ENCODE measurements around the gene PLXNA2.

The PLXNA2 gene

DNA sequence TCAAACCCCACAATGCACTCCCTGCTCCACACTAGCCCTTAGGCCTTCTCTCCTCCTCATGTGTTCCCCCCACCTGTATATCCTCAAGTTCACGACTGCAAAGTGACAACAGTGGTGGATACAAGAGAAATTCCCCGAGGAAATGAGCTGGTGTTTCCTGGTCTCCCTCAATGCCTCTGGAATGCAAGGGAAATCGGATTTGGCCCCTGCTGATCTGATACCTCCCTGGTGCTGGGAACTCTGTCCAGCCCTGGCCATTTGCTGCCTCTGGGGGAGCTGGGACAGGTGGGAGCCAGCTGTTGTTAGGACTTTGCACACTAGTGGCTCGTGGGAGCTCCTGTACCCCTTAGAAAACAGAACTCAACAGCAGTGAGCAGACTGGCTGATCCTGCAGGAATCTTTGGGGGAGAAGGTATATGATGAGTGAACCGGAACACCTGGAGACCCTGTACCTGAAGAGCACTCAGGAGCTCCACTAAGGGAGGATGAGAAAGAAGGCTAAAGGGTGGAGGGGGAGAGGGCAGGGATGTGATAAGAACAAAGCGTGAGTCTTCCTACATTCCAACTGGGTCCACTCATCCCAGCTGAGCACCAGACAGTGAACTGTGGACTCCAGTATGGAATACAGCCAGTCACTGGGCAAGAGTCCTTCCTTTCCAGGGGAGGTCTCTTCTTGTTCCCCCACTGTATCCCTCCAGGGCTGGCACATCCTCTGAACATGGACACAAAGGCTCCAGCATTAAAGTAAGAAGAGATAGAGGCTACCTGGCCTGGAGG lies 69.3 kb downstream of the PLXNA2 start:
- H3K36me3 ChIP-seq (ENCODE audit: control insufficient read depth, insufficient read depth, low read length), result no peaks in the 10 kb centered on the region
- H3K27ac ChIP-seq (ENCODE audit: low read depth, low read length), result no peak overlapping the region
- H3K4me1 ChIP-seq (ENCODE audit: control insufficient read depth, insufficient read depth, low read length), result peaks cover 3% of the 10 kb centered on the region
- H3K9ac ChIP-seq (ENCODE audit: low read length), result no peak overlapping the region
- H3K4me3 ChIP-seq (ENCODE audit: low read length), result no peak overlapping the region
- no peaks in the 10 kb centered on the region for H3K27me3 ChIP-seq (ENCODE audit: control insufficient read depth, insufficient read depth, low read length)

DNA sequence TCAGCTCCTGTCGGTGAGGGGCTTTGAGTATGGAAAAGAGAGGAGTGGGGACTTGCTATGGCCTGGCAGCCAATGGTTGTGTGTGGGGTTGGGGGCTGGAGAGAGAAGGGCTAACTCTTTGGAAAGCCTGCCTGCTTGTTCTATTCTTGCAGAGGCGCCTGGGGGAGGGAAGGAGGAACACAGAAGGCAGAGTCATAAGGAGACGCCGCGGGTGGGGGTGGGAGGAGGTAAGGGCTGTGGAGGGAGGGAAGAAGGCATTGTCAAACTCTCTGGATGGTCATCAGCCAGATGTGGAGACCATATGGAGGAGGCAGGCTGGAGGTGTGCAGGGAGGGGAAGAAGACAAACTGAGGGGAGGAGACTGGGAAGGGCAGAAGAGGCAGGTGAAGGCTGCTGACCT lies 70.0 kb downstream of the PLXNA2 start:
- Histone ChIP-seq H3K27me3 (ENCODE audit: control insufficient read depth, insufficient read depth, low read length) (no peaks in the 10 kb centered on the region), H3K9ac (ENCODE audit: low read length) (no peak overlapping the region), H3K27ac (ENCODE audit: low read depth, low read length) (no peak overlapping the region), H3K36me3 (ENCODE audit: control insufficient read depth, insufficient read depth, low read length) (no peaks in the 10 kb centered on the region), H3K4me1 (ENCODE audit: control insufficient read depth, insufficient read depth, low read length) (no peaks in the 10 kb centered on the region), H3K4me3 (ENCODE audit: low read length) (no peak overlapping the region)

DNA sequence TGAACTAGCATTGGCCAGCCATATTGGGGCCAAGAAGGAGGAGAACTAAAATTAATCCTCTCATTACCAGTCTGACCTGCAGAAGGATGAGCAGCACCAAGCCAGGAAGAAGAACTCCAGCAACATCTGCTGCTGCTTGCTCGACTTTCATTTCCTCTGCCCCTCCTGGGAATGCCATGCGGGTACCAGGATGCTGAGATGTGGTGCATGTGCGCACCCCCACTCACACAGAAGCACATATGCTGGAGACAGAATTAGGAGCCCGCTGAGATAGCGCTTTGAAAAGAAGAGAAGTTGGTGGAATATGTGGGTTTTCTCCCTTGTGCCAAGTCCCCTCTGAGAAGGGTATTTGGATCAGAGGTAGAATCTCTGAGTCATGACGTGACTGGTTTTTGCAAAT lies 70.4 kb downstream of the PLXNA2 start:
- no peaks in the 10 kb centered on the region for H3K36me3 ChIP-seq (ENCODE audit: control insufficient read depth, insufficient read depth, low read length)
- H3K4me3 ChIP-seq (ENCODE audit: low read length), result no peak overlapping the region
- no peak overlapping the region for H3K9ac ChIP-seq (ENCODE audit: low read length)
- H3K27ac ChIP-seq (ENCODE audit: low read depth, low read length), result no peak overlapping the region
- H3K4me1 ChIP-seq (ENCODE audit: control insufficient read depth, insufficient read depth, low read length), result no peaks in the 10 kb centered on the region
- no peaks in the 10 kb centered on the region for H3K27me3 ChIP-seq (ENCODE audit: control insufficient read depth, insufficient read depth, low read length)

DNA sequence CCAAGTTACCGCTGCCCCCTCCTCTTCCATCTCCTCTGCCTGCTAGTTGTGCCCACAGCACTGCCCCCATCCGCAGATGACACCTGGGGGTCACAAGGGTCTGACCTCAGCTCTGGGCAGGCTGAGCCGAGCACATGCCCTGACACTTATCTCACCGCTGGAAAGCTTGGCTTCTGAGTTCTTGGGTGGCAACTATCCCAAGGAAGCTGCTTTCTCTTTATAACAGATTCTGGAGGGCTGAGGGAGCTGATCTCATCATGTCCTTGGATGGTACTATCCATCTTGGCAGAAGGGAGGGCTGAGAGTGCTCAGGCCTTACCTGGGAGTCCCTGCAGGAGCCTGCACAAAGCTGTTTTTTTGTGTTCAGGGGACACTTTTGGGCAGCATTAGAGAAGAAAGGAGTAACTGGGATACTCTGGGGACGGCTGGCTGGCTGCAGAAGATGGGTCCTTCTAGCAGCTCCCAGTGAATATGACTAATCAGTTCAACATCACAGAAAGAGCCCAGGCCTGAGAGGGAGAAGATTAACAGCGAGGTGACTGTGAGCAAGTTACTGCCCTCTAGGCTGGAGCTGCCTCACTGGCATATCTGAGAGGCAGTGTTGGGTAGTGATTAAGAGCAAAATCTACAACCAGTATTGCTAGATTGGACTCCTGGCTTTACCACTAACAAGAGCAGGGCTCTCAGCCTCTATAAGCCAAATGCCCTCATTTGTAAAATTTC lies 71.6 kb downstream of the PLXNA2 start:
- H3K9ac ChIP-seq (ENCODE audit: low read length), result no peak overlapping the region
- H3K4me1 ChIP-seq (ENCODE audit: control insufficient read depth, insufficient read depth, low read length), result no peaks in the 10 kb centered on the region
- H3K4me3 ChIP-seq (ENCODE audit: low read length), result no peak overlapping the region
- no peaks in the 10 kb centered on the region for H3K27me3 ChIP-seq (ENCODE audit: control insufficient read depth, insufficient read depth, low read length)
- no peak overlapping the region for H3K27ac ChIP-seq (ENCODE audit: low read depth, low read length)
- no peaks in the 10 kb centered on the region for H3K36me3 ChIP-seq (ENCODE audit: control insufficient read depth, insufficient read depth, low read length)

DNA sequence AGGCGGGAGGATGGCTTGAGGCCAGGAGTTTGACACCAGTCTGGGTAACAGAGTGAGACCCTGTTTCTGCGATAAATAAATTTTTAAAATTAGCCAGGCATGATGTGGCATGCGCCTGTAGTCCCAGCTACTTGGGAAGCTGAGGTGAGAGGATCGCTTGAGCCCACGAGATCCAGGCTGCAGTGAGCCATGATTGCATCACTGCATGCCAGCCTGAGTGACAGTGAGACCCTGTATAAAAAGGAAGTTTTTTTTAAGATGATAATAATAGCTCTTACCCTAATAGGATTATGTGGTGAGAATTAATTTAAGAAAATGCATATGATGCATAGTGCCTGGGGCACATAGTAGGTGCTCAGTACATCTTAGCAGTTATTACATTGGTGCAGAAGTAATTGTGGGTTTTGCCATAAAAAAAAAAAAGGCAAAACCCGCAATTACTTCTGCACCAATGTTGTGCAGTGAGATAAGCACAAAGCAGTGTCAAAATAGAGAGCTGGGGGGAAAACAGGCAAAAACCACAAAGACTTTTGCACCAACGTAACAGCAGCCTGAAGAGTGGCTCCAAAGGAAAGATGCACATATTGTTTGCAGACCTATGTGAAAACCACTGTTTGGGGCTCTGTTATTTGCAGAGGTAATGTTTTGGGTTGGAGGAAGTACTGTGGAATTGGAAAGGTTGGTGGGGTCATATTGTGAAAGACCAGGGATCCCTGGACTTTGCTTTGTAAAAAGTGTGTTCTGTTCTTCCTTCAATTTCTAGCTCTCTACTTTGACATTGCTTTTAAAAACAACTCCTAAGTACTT lies 72.4 kb downstream of the PLXNA2 start:
- Histone ChIP-seq H3K27me3 (ENCODE audit: control insufficient read depth, insufficient read depth, low read length) (no peaks in the 10 kb centered on the region), H3K9ac (ENCODE audit: low read length) (no peak overlapping the region), H3K27ac (ENCODE audit: low read depth, low read length) (no peak overlapping the region), H3K4me3 (ENCODE audit: low read length) (no peak overlapping the region), H3K4me1 (ENCODE audit: control insufficient read depth, insufficient read depth, low read length) (no peaks in the 10 kb centered on the region), H3K36me3 (ENCODE audit: control insufficient read depth, insufficient read depth, low read length) (no peaks in the 10 kb centered on the region)

DNA sequence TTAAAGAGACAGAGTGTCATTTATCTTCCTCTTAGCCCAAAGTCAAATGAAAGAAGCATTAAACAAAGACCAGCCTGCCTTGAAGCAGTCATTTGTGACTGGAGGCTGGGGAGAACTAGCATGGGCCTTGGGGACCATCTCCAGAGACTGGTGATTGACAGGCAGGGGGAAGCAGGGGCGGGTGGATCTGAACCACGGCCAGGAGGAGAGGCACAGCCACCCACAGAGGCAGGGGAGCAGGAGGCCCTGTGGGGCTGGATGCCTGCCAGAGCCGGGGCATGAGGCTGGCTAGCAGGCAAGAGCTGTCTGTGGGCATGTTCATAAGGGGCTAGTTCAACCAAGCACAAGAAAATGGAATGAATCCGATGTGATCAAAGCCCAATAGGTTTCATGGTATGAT lies 73.9 kb downstream of the PLXNA2 start:
- Histone ChIP-seq H3K27me3 (ENCODE audit: control insufficient read depth, insufficient read depth, low read length) (no peaks in the 10 kb centered on the region), H3K27ac (ENCODE audit: low read depth, low read length) (no peak overlapping the region), H3K4me1 (ENCODE audit: control insufficient read depth, insufficient read depth, low read length) (no peaks in the 10 kb centered on the region), H3K9ac (ENCODE audit: low read length) (no peak overlapping the region), H3K36me3 (ENCODE audit: control insufficient read depth, insufficient read depth, low read length) (no peaks in the 10 kb centered on the region), H3K4me3 (ENCODE audit: low read length) (no peak overlapping the region)

DNA sequence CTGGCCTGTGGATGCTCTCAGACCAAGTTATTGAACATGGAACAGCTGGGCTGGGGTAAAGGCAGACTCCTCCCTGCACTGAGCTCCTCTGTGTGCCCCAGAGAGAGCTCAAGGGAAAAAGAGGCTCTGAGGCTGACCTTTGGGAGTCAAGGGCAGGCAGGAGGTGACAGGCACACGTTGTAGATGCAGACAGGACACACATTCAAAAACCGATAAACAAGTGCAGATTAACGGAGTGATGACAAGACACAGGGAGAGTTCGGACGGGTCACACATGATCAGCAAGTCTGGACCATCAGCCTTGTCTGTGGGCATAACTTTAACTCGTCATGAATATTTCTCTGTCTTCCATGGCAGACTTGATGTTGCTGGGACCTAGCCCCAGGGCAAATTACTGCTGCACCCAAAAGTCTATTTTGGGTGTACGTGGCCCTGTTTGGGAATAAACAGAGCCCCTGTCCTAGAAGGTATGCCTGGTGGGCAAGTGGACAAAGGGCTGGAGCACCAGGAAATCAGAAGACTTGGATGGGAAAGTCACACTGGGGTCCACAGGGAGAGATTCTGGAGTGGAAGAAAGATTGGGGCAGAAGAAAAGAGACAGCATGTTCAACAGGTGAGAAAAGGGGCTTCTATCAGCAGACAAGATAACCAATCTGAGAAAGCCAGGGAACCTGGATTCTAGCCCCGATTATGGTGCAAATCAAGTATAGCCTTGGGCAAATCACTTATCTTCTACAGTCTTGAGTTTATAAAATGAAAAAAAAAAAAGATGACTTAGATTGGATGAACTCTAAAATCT lies 74.9 kb downstream of the PLXNA2 start:
- Histone ChIP-seq H3K36me3 (ENCODE audit: control insufficient read depth, insufficient read depth, low read length) (no peaks in the 10 kb centered on the region), H3K27ac (ENCODE audit: low read depth, low read length) (no peak overlapping the region), H3K4me1 (ENCODE audit: control insufficient read depth, insufficient read depth, low read length) (no peaks in the 10 kb centered on the region), H3K27me3 (ENCODE audit: control insufficient read depth, insufficient read depth, low read length) (no peaks in the 10 kb centered on the region), H3K4me3 (ENCODE audit: low read length) (no peak overlapping the region), H3K9ac (ENCODE audit: low read length) (no peak overlapping the region)

DNA sequence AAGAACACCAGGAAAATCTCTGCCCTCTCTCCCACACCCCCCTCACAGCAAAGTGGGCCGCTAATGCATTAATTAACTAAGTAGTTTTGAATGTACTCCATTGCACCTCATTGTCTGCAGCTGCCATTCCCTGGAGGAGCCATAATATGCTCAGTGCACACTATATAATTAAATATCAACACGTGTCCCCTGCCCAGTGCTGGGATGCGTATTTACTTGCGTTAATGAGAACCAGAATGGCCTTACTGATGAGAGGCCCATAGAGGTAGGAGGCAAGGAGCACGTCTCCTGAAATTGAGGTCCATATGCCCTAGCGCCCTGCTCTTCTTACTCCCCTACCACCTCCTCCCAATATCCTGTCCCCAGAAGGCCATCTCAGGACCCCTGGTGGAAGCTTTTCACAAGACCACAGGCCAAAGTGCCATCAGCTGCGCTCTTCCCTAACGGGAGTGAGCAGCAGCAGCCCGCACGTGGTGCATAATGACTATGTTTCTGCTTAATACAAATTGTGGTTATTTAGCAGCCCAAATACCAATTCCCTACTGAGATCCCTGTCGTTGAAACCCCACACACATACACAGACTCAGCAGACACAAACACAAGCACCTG lies 76.8 kb downstream of the PLXNA2 start:
- no peaks in the 10 kb centered on the region for H3K36me3 ChIP-seq (ENCODE audit: control insufficient read depth, insufficient read depth, low read length)
- H3K27ac ChIP-seq (ENCODE audit: low read depth, low read length), result no peak overlapping the region
- no peak overlapping the region for H3K4me3 ChIP-seq (ENCODE audit: low read length)
- no peak overlapping the region for H3K9ac ChIP-seq (ENCODE audit: low read length)
- H3K4me1 ChIP-seq (ENCODE audit: control insufficient read depth, insufficient read depth, low read length), result peaks cover 5% of the 10 kb centered on the region
- no peaks in the 10 kb centered on the region for H3K27me3 ChIP-seq (ENCODE audit: control insufficient read depth, insufficient read depth, low read length)

DNA sequence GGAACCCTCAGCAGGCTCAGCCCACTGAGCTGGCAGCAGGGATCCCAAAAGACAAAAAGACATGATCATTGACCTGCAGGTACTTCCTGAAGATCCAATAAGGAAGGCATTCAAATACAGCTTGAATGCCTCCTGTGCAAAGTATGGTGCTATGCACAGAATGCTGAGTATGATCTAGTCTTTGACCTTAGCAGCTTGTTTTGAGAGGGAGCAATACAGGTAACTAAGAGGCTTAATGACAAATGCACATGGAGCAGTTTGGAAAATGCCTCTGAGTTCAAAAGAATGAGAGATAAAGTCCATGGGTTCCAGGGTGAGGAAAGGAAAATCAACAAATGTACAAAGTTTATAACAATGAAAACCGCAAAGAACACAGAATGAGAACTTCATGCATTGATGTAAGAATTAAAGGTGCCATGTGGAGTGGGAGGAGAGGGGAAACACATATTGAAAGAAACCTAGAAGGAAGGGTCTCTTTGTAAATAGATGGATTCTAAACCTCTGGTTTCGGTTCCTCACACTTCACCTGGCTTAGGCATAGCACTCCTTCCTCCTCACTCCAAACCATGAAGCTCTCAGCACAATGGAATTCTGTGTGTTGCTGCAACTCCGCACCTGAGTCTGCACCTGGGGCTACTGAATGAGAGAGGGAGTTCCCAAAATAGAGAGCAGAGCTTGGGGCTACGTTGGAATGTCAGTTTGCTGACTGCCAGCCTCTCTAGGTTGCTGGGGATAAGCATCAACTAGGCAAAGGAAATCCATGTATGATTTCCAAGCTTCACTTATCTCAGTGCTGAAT lies 77.6 kb downstream of the PLXNA2 start:
- H3K27me3 ChIP-seq (ENCODE audit: control insufficient read depth, insufficient read depth, low read length), result no peaks in the 10 kb centered on the region
- H3K4me3 ChIP-seq (ENCODE audit: low read length), result no peak overlapping the region
- no peak overlapping the region for H3K9ac ChIP-seq (ENCODE audit: low read length)
- no peaks in the 10 kb centered on the region for H3K36me3 ChIP-seq (ENCODE audit: control insufficient read depth, insufficient read depth, low read length)
- peaks cover 12% of the 10 kb centered on the region for H3K4me1 ChIP-seq (ENCODE audit: control insufficient read depth, insufficient read depth, low read length)
- H3K27ac ChIP-seq (ENCODE audit: low read depth, low read length), result no peak overlapping the region

DNA sequence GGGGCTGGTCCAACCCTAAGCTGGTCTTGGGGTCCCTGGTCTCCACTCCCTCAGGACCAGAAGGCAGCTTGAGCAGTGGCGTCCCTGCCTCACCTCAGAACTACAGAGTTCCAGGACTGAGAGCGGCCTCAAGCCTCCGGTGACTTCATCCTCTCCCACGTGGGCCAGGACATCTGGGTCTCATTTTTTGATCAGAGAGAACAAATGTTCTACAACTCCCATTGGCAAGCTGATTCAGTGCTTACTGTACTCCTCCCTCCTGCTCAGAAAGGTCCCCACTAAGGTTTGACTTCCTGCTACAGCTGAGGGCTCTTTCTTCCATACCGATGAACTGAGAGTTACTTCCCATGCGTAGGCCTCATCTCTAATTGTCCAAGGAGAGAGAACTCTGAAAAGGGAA lies 78.5 kb downstream of the PLXNA2 start:
- H3K4me1 ChIP-seq (ENCODE audit: control insufficient read depth, insufficient read depth, low read length), result peaks cover 17% of the 10 kb centered on the region
- H3K9ac ChIP-seq (ENCODE audit: low read length), result no peak overlapping the region
- no peak overlapping the region for H3K4me3 ChIP-seq (ENCODE audit: low read length)
- no peak overlapping the region for H3K27ac ChIP-seq (ENCODE audit: low read depth, low read length)
- H3K27me3 ChIP-seq (ENCODE audit: control insufficient read depth, insufficient read depth, low read length), result no peaks in the 10 kb centered on the region
- no peaks in the 10 kb centered on the region for H3K36me3 ChIP-seq (ENCODE audit: control insufficient read depth, insufficient read depth, low read length)

DNA sequence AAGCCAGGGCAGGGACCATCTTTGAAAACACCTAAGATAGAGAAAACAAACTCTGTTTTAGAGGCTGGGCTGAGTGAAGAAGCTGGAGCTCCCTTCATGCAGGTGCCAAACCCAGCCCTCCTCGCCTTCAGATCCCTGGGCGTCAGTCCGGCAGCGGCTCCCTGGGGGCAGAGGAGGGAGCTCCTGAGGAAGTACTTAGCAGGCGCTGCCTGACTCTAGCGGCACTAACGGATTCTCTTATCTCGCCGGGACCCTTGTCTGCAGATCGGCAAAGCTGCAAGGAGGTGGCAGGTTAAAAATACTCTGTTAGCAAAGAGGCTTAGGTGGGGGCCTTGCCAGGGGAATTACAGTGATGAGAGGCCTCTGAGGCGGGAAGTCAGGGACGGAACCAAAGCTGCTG lies 79.6 kb downstream of the PLXNA2 start:
- no peak overlapping the region for H3K4me3 ChIP-seq (ENCODE audit: low read length)
- H3K9ac ChIP-seq (ENCODE audit: low read length), result no peak overlapping the region
- H3K36me3 ChIP-seq (ENCODE audit: control insufficient read depth, insufficient read depth, low read length), result no peaks in the 10 kb centered on the region
- peaks cover 26% of the 10 kb centered on the region for H3K4me1 ChIP-seq (ENCODE audit: control insufficient read depth, insufficient read depth, low read length)
- H3K27me3 ChIP-seq (ENCODE audit: control insufficient read depth, insufficient read depth, low read length), result no peaks in the 10 kb centered on the region
- no peak overlapping the region for H3K27ac ChIP-seq (ENCODE audit: low read depth, low read length)

All from rectal smooth muscle tissue (tissue), 1 donor.